ENCODE measurements around the gene TMCO4. TPM values are rescaled to one million over a fixed set of nuclear protein-coding genes. Genes with fewer than 3 reads are reported as not detected.
A peak's percentile ranks its signal among the peaks of the same experiment; 100 is the strongest.

TMCO4 gene
- total RNA-seq, 1 experiment from 2014 or later, result 19.7 TPM

GRCh38 chr1:19706136-19706535 is 93.6 kb downstream of the TMCO4 start:
- Histone ChIP-seq H3K36me3 (ENCODE audit: low read depth, low read length) (no peaks in the 10 kb centered on the region), H3K79me2 (ENCODE audit: low read length) (no peaks in the 10 kb centered on the region), H3K4me2 (ENCODE audit: low read length) (no peak overlapping the region), H2AFZ (ENCODE audit: low read length) (no peak overlapping the region), H4K20me1 (ENCODE audit: low read length) (no peaks in the 10 kb centered on the region), H3K9me2 (replicated peaks; ENCODE audit: low read length) (no peaks in the 10 kb centered on the region), H3K9me3 (ENCODE audit: low read length) (no peaks in the 10 kb centered on the region), H3K27ac (ENCODE audit: low read length) (no peak overlapping the region), H3K9ac (ENCODE audit: low read length) (no peak overlapping the region), H3K4me1 (ENCODE audit: insufficient read depth, low read length) (no peaks in the 10 kb centered on the region), H3F3A (ENCODE audit: low read length, unreplicated experiment) (no peaks in the 10 kb centered on the region), H3K4me3 (ENCODE audit: low read length) (no peak overlapping the region), H3K27me3 (ENCODE audit: low read length) (no peaks in the 10 kb centered on the region)
- ATAC-seq, result no peak
- no peak for DNase-seq
- ChIA-PET POLR2A (ENCODE audit: unreplicated experiment) (no interaction called here), CTCF (interaction anchor here (1.4 to 2.4 kb wide), 2 partner anchors 10 to 45 kb away, joined by 3 to 34 read pairs; no protein-coding TSS in a partner anchor)
- TF ChIP-seq EZH2phosphoT487 (IDR thresholded peaks at IDR 0.05; ENCODE audit: borderline replicate concordance, low read length), result no peak
- no peak for TF ChIP-seq CTCF (conservative IDR thresholded peaks at IDR 0.05; ENCODE audit: low read depth, low read length)
- TF ChIP-seq EZH2 (IDR thresholded peaks at IDR 0.05; ENCODE audit: low read length, unreplicated experiment), result no peak
- BruUV-seq (replicated peaks), result no TSS peak
- intact Hi-C loops (cut with micrococcal nuclease), result no loop called here

DNA sequence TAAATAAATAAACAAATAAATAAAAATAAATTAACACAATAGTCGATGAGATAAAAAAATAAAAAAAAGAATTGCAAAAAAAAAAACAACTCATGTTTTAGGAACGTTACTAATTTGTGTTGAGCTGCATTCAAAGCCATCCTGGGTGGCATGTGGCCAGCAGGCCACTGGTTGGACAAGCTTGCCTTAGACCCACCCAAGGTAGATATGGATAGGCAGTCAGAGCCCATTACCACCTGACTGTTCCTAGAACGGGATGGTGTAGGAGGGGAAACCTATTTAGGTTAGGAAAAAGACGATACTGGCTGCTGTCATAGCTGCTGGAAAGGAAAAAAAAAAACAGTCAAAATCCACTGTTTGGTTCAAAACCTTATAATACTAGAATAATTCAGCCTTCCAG is 94.3 kb downstream of the TMCO4 start:
- Histone ChIP-seq H3F3A (ENCODE audit: low read length, unreplicated experiment) (no peaks in the 10 kb centered on the region), H3K4me3 (ENCODE audit: low read length) (no peak overlapping the region), H2AFZ (ENCODE audit: low read length) (no peak overlapping the region), H3K9me3 (ENCODE audit: low read length) (no peaks in the 10 kb centered on the region), H3K4me2 (ENCODE audit: low read length) (no peak overlapping the region), H3K9ac (ENCODE audit: low read length) (no peak overlapping the region), H4K20me1 (ENCODE audit: low read length) (no peaks in the 10 kb centered on the region), H3K27me3 (ENCODE audit: low read length) (no peaks in the 10 kb centered on the region), H3K27ac (ENCODE audit: low read length) (no peak overlapping the region), H3K79me2 (ENCODE audit: low read length) (no peaks in the 10 kb centered on the region), H3K36me3 (ENCODE audit: low read depth, low read length) (no peaks in the 10 kb centered on the region), H3K9me2 (replicated peaks; ENCODE audit: low read length) (no peaks in the 10 kb centered on the region), H3K4me1 (ENCODE audit: insufficient read depth, low read length) (no peaks in the 10 kb centered on the region)
- POLR2A ChIA-PET (ENCODE audit: unreplicated experiment), result no interaction called here
- no peak for ATAC-seq
- TF ChIP-seq EZH2 (IDR thresholded peaks at IDR 0.05; ENCODE audit: low read length, unreplicated experiment) (no peak), EZH2phosphoT487 (IDR thresholded peaks at IDR 0.05; ENCODE audit: borderline replicate concordance, low read length) (no peak), CTCF (conservative IDR thresholded peaks at IDR 0.05; ENCODE audit: low read depth, low read length) (no peak)
- BruUV-seq (replicated peaks), result no TSS peak
- CTCF ChIA-PET, result interaction anchor here (0.7 to 2.4 kb wide), 2 partner anchors 44 to 51 kb away, joined by 4 to 34 read pairs; no protein-coding TSS in a partner anchor
- no peak for DNase-seq
- intact Hi-C loops (cut with micrococcal nuclease), result no loop called here

DNA sequence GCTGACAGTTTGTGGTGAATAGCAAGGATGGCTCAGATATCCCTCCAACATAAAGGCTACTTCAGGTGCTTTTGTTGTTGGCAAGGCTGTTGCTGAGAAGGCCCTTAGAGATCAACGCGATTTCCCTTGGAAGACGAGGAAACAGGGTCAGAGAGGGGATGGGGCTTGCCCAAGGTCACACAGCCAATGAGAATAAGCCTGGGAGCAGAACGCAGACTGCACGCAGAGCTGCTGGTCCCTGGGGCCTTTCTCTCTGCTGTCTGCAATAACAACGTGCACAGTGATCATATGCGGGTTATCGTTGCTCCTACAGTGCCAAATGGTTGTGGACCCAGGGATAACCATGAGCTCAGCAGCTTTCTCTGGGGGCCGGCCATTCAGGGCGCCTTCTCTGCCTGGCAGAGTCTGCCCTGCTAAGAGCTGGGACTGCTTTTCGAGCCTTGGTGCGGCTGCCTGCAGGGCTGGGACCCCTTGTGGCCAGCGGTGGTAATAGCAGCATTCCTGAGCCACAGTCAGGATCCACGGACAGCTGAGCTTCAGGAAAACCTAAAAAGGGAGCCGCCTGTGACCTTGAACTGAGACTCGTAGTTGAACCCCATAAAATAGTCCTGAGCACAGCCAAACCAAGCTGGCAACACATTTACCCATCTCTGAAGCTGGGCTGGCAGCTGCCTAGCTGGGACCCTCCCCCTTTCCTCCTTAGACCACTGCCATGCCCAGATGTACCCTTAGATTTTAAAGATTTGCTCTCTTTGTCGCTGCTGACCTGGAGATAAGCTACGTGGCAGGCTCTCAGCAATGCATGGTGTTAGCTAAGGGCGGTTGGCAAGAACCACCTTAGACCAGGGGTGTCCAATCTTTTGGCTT is 95.2 kb downstream of the TMCO4 start:
- Histone ChIP-seq H3K4me2 (ENCODE audit: low read length) (no peak overlapping the region), H3K9me2 (replicated peaks; ENCODE audit: low read length) (no peaks in the 10 kb centered on the region), H3K79me2 (ENCODE audit: low read length) (no peaks in the 10 kb centered on the region), H2AFZ (ENCODE audit: low read length) (peak overlapping the region; percentile 4; the same call in 1 of the 2 replicates), H3K9ac (ENCODE audit: low read length) (no peak overlapping the region), H3K4me3 (ENCODE audit: low read length) (no peak overlapping the region), H3K27me3 (ENCODE audit: low read length) (no peaks in the 10 kb centered on the region), H3K9me3 (ENCODE audit: low read length) (no peaks in the 10 kb centered on the region), H4K20me1 (ENCODE audit: low read length) (no peaks in the 10 kb centered on the region), H3K4me1 (ENCODE audit: insufficient read depth, low read length) (no peaks in the 10 kb centered on the region), H3K36me3 (ENCODE audit: low read depth, low read length) (no peaks in the 10 kb centered on the region), H3F3A (ENCODE audit: low read length, unreplicated experiment) (no peaks in the 10 kb centered on the region), H3K27ac (ENCODE audit: low read length) (no peak overlapping the region)
- intact Hi-C loops (cut with micrococcal nuclease), result loop anchor here (1.0 kb wide), 1 partner anchor 43 kb away; no protein-coding TSS in a partner anchor
- ChIA-PET POLR2A (ENCODE audit: unreplicated experiment) (interaction anchor here (0.8 kb wide), 1 partner anchor 53 kb away, joined by 3 read pairs; no protein-coding TSS in a partner anchor), CTCF (interaction anchor here (0.5 to 2.4 kb wide), 6 partner anchors 11 to 189 kb away, joined by 3 to 34 read pairs (median 4); no protein-coding TSS in a partner anchor)
- TF ChIP-seq CTCF (conservative IDR thresholded peaks at IDR 0.05; ENCODE audit: low read depth, low read length) (peak; percentile 88), EZH2phosphoT487 (IDR thresholded peaks at IDR 0.05; ENCODE audit: borderline replicate concordance, low read length) (no peak), EZH2 (IDR thresholded peaks at IDR 0.05; ENCODE audit: low read length, unreplicated experiment) (no peak)
- ATAC-seq (peak; percentile 99), DNase-seq (peak; percentile 77)
- no TSS peak for BruUV-seq (replicated peaks)
